Gastrocnemius medialis (tissue), 4 donors: ENCODE measurements around the gene ZNF777. TPM values are rescaled to one million over a fixed set of nuclear protein-coding genes. Genes with fewer than 3 reads are reported as not detected.
A peak's percentile ranks its signal among the peaks of the same experiment; 100 is the strongest.

Experiments used
- ATAC-seq, 2 donors: fragments of 150-250 bp; one replicate each; pipeline ENCODE4 v1.9.1; 2016
- DNase-seq, 2 donors: peaks; one replicate each; pipeline ENCODE4 v3.0.0-alpha.2; 2019
- H3K27ac ChIP-seq, 4 donors: fragments of 200-600 bp; sonication (generic); 1 replicate in 1 of 4; 2 replicates in 3 of 4; pipeline ENCODE4 v1.5.1; 2016 to 2018; ENCODE audit warnings: mild to moderate bottlenecking in 2 of 4, moderate library complexity in 1 of 4
- H3K27me3 ChIP-seq, 3 donors: fragments of 200-600 bp; sonication (generic) in 2 of 3; 1 replicate in 1 of 3; 2 replicates in 2 of 3; pipeline versions ENCODE4 v1.5.1 to v1.6.0; 2016 to 2019; ENCODE audit warnings: mild to moderate bottlenecking in 1 of 3, moderate library complexity in 1 of 3
- H3K36me3 ChIP-seq, 2 donors: fragments of 200-600 bp; sonication (generic) in 1 of 2; one replicate each; pipeline ENCODE4 v1.5.1; 2017 to 2018
- H3K4me1 ChIP-seq, 2 donors: fragments of 200-600 bp; sonication (generic) in 1 of 2; one replicate each; pipeline ENCODE4 v1.5.1; 2016 to 2017; ENCODE audit warnings: mild to moderate bottlenecking in 2 of 2
- H3K4me3 ChIP-seq, 4 donors: fragments of 200-600 bp; sonication (generic) in 3 of 4; 1 replicate in 1 of 4; 2 replicates in 3 of 4; pipeline ENCODE4 v1.5.1; 2016 to 2019; ENCODE audit warnings: mild to moderate bottlenecking in 2 of 4
- H3K9me3 ChIP-seq, 3 donors: fragments of 200-600 bp; sonication (generic) in 2 of 3; 1 replicate in 1 of 3; 2 replicates in 2 of 3; pipeline ENCODE4 v1.5.1; 2016 to 2019
- CTCF ChIP-seq, 5 experiments: fragments of 450-650 bp in 3 of 5; fragments of 200-600 bp in 2 of 5; sonication (generic) in 2 of 5; IDR thresholded peaks in 4 of 5; conservative IDR thresholded peaks in 1 of 5; 1 replicate in 4 of 5; 2 replicates in 1 of 5; pipeline ENCODE4 v1.5.1; 2016 to 2019; ENCODE audit warnings: antibody characterized with exemption in 5 of 5, mild to moderate bottlenecking in 3 of 5, moderate library complexity in 3 of 5
- POLR2A ChIP-seq, 2 donors: fragments of 450-650 bp; IDR thresholded peaks; one replicate each; pipeline ENCODE4 v1.6.1; 2017; ENCODE audit warnings: antibody characterized with exemption in 2 of 2, mild to moderate bottlenecking in 2 of 2, moderate library complexity in 2 of 2
- in situ Hi-C, 4 donors: fragments of 200-750 bp; cut with MboI; loops; one replicate each; pipeline versions ENCODE4 v1.15.0 to v1.8.0; 2017; ENCODE audit warnings: low sequenced_read_pairs in 4 of 4
- intact Hi-C: fragments of 100-400 bp; cut with DNase I; formaldehyde crosslinking; loops from one replicate; pipeline ENCODE4 v1.15.1; 2023; ENCODE audit warnings: low total_unique reads
- total RNA-seq, 4 donors: library from RNA; depleted of rRNA; stranded (reverse); fragments of >200 nt; gene quantifications; one replicate each; pipeline versions ENCODE4 v1.1.0 to v1.2.3, GENCODE V29; 2016

Gene ZNF777
- total RNA-seq, 4 donors from 2014 or later, result 7.6 to 17.6 (median 15.1) TPM

DNA sequence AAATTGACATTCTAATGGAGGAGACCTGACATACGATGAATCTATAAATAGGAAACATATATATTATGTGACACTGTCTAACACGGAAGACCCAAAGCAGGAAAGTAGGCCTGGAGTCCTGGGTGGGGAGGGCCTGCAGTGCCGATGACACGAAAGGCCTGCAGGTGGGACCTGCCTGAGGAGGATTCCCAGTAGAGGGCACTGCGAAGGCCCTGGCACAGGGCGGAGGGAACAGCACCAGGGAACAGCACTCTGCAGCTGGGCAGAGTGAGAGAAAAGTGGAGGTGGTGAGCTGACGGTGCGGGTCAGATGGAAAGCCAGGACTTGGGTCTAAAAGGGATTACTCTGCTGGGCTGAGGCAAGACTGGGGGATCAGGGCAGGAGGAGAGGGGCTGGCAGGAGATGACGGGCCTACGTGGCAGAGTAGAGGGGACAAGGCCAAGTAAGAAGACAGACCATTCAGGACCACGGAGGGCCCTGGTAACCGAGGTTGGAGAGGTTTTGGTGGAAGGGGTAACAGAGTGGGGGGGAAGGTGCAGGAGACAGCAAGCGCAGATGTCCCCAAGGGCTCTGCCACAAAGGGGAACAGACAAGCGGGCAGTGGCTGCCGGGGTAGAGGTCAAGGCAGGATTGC lies 28.6 kb upstream of the ZNF777 start:
- in situ Hi-C loops, result loop anchor here in 1 of 4 donors (25.0 kb wide), 1 partner anchor 227 kb away; the partner anchor contains the start of gene ZNF783
- Histone ChIP-seq H3K27ac (no peak overlapping the region), H3K4me3 (no peak overlapping the region), H3K9me3 (no peaks in the 10 kb centered on the region), H3K27me3 (no peaks in the 10 kb centered on the region), H3K4me1 (peaks cover 6 to 9% of the 10 kb centered on the region in 2 donors), H3K36me3 (peaks cover 0 to 75% of the 10 kb centered on the region in 2 donors)
- TF ChIP-seq POLR2A (IDR thresholded peaks at IDR 0.05) (no peak), CTCF (IDR thresholded peaks at IDR 0.05 in 4 of 5, conservative IDR thresholded peaks at IDR 0.05 in 1 of 5) (no peak)
- intact Hi-C loops, result no loop called here
- ATAC-seq (peak in 1 of 2 donors; percentile 41), DNase-seq (no peak)

DNA sequence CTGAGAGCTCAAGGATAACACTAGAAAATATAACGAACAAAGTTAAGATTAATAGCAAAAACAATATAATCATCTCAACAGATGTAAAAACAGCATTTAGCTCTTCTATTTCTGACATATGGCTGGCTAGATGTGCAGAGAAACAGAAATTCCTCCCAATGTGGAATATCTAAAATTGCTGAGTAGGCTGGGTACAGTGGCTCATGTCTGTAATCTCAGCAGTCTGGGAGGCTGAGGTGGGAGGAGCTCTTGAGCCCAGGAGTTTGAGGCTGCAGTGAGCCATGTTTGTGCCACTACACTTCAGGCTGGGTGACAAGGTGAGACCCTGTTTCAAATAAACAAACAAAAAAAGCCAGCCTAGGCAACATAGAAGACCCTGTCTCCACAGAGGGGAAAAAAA lies 18.7 kb upstream of the ZNF777 start:
- ATAC-seq, result no peak
- Histone ChIP-seq H3K27ac (no peak overlapping the region), H3K9me3 (no peaks in the 10 kb centered on the region), H3K4me3 (no peak overlapping the region), H3K27me3 (no peaks in the 10 kb centered on the region), H3K4me1 (no peaks in the 10 kb centered on the region), H3K36me3 (peaks cover 0 to 35% of the 10 kb centered on the region in 2 donors)
- intact Hi-C loops, result no loop called here
- no peak for TF ChIP-seq CTCF (IDR thresholded peaks at IDR 0.05 in 4 of 5, conservative IDR thresholded peaks at IDR 0.05 in 1 of 5)
- TF ChIP-seq POLR2A (IDR thresholded peaks at IDR 0.05), result no peak
- in situ Hi-C loops, result loop anchor here in 1 of 4 donors (25.0 kb wide), 1 partner anchor 217 kb away; the partner anchor contains the start of gene ZNF783
- no peak for DNase-seq

GRCh38 chr7:149478754-149479153 lies 17.9 kb upstream of the ZNF777 start:
- in situ Hi-C loops, result loop anchor here in 1 of 4 donors (25.0 kb wide), 1 partner anchor 216 kb away; the partner anchor contains the start of gene ZNF783
- DNase-seq, result no peak
- ATAC-seq, result no peak

GRCh38 chr7:149477494-149478443 lies 16.9 kb upstream of the ZNF777 start:
- Histone ChIP-seq H3K4me3 (no peak overlapping the region), H3K27ac (no peak overlapping the region), H3K9me3 (no peaks in the 10 kb centered on the region), H3K27me3 (no peaks in the 10 kb centered on the region), H3K36me3 (peaks cover 0 to 53% of the 10 kb centered on the region in 2 donors), H3K4me1 (no peaks in the 10 kb centered on the region)
- TF ChIP-seq POLR2A (IDR thresholded peaks at IDR 0.05) (no peak), CTCF (IDR thresholded peaks at IDR 0.05 in 4 of 5, conservative IDR thresholded peaks at IDR 0.05 in 1 of 5) (no peak)
- DNase-seq, result no peak
- no peak for ATAC-seq
- intact Hi-C loops (no loop called here), in situ Hi-C loops (loop anchor here in 1 of 4 donors (25.0 kb wide), 1 partner anchor 215 kb away; the partner anchor contains the start of gene ZNF783)

More at GRCh38 chr7:149478754-149479153, 17.9 kb upstream of the ZNF777 start:
- intact Hi-C loops, result no loop called here
- Histone ChIP-seq H3K4me3 (no peak overlapping the region), H3K36me3 (peaks cover 0 to 43% of the 10 kb centered on the region in 2 donors), H3K4me1 (no peaks in the 10 kb centered on the region), H3K9me3 (no peaks in the 10 kb centered on the region), H3K27ac (no peak overlapping the region), H3K27me3 (no peaks in the 10 kb centered on the region)
- TF ChIP-seq CTCF (IDR thresholded peaks at IDR 0.05 in 4 of 5, conservative IDR thresholded peaks at IDR 0.05 in 1 of 5), result no peak
- no peak for TF ChIP-seq POLR2A (IDR thresholded peaks at IDR 0.05)
